HepG2 (cell line): Measurements from ENCODE around the gene SUDS3. TPM values are rescaled to one million over a fixed set of nuclear protein-coding genes. Genes with fewer than 3 reads are reported as not detected.

Experiments used
- ATAC-seq: fragments of 200-7000 bp; cut with Tn5 transposase; 3 replicates; pipeline ENCODE4 v1.9.1; 2020; ENCODE audit warnings: mild to moderate bottlenecking, moderate library complexity
- BruUV-seq: library from RNA; stranded (reverse); fragments of 400-500 nt; replicated peaks from 2 replicates; lab custom pipeline; 2021; lab: Mats Ljungman, UMichigan
- CTCF ChIA-PET: fragments of 300-600 bp; formaldehyde crosslinking; extraction: SDS; loops from one replicate; lab custom pipeline; 2021; ENCODE audit warnings: low total read pairs, inconsistent platforms, low intra/inter-chr PET ratio; lab: Yijun Ruan, JAX
- POLR2A ChIA-PET: fragments of 350-600 bp; sonication (Branson Sonifier 250); formaldehyde crosslinking; loops from one replicate; lab custom pipeline; 2020; ENCODE audit warnings: antibody characterized with exemption, inconsistent platforms; lab: Yijun Ruan, JAX
- DNase-seq: peaks from one replicate; pipeline ENCODE4 v3.0.0-alpha.2; 2015; ENCODE audit warnings: low spot score
- FAIRE-seq: peaks from 3 replicates; lab custom pipeline; 2011; peaks lifted over from hg19 to GRCh38; lab: Jason Lieb, UNC
- H2AFZ ChIP-seq: one replicate; pipeline ENCODE4 v1.6.1; 2011; ENCODE audit warnings: low read length, inconsistent platforms
- H3K27ac ChIP-seq: fragments of 300-600 bp; 3 replicates; pipeline ENCODE4 v1.8.0; 2011; ENCODE audit warnings: mixed run types, mild to moderate bottlenecking, mixed read lengths, low read length, inconsistent platforms; ENCODE audit not compliant: insufficient read depth; ENCODE audit errors: extremely low read length
- H3K27me3 ChIP-seq, 2 experiments: fragments of 200-600 bp in 1 of 2; 2 replicates in 1 of 2; 3 replicates in 1 of 2; pipeline versions ENCODE4 v1.6.0 to v1.8.0; 2011; ENCODE audit warnings: low read length in 2 of 2, mild to moderate bottlenecking in 2 of 2, moderate library complexity in 2 of 2, inconsistent platforms in 1 of 2; ENCODE audit not compliant: insufficient read depth in 2 of 2, control insufficient read depth in 1 of 2
- H3K36me3 ChIP-seq, 2 experiments: fragments of 200-600 bp in 1 of 2; replicated peaks in 1 of 2; 2 replicates in 1 of 2; 3 replicates in 1 of 2; pipeline versions ENCODE4 v1.5.1 to v1.8.0; 2011; ENCODE audit warnings: low read length in 2 of 2, inconsistent platforms in 1 of 2; ENCODE audit not compliant: insufficient read depth in 2 of 2, control insufficient read depth in 1 of 2
- H3K4me1 ChIP-seq: 2 replicates; pipeline ENCODE4 v1.5.1; 2012; ENCODE audit warnings: low read length, inconsistent platforms; ENCODE audit not compliant: insufficient read depth
- H3K4me2 ChIP-seq: 2 replicates; pipeline ENCODE4 v1.6.0; 2011; ENCODE audit warnings: low read depth, low read length, inconsistent platforms
- H3K4me3 ChIP-seq, 3 experiments: fragments of 200-600 bp in 1 of 3; sonication (generic), shearing (Covaris generic) in 1 of 3; replicated peaks in 1 of 3; 2 replicates each; pipeline ENCODE4 v1.5.1; 2011 to 2016; ENCODE audit warnings: low read length in 3 of 3, inconsistent platforms in 2 of 3, low read depth in 2 of 3, mild to moderate bottlenecking in 2 of 3, control low read depth in 1 of 3, mixed read lengths in 1 of 3; ENCODE audit not compliant: insufficient read depth in 1 of 3
- H3K79me2 ChIP-seq: one replicate; pipeline ENCODE4 v1.6.1; 2011; ENCODE audit warnings: low read length, inconsistent platforms; ENCODE audit not compliant: insufficient read depth
- H3K9ac ChIP-seq: 2 replicates; pipeline ENCODE4 v1.6.0; 2011; ENCODE audit warnings: mild to moderate bottlenecking, low read depth, low read length, inconsistent platforms; ENCODE audit not compliant: insufficient read depth
- H3K9me3 ChIP-seq: 2 replicates; pipeline ENCODE4 v1.5.1; 2012; ENCODE audit warnings: mild to moderate bottlenecking, low read length
- H4K20me1 ChIP-seq: 2 replicates; pipeline ENCODE4 v1.6.0; 2011; ENCODE audit warnings: inconsistent platforms, mild to moderate bottlenecking, low read length, moderate library complexity; ENCODE audit not compliant: insufficient read depth
- HOXA7 ChIP-seq: sonication (generic); formaldehyde crosslinking; IDR thresholded peaks from 2 replicates; pipeline ENCODE4 v1.8.1; 2022; ENCODE audit warnings: mild to moderate bottlenecking, missing genetic modification reagents, moderate library complexity
- IRX3 ChIP-seq: sonication (generic); formaldehyde crosslinking; IDR thresholded peaks from 2 replicates; pipeline ENCODE4 v1.8.1; 2023; ENCODE audit warnings: mild to moderate bottlenecking, low read depth, missing genetic modification reagents, borderline replicate concordance
- ISX ChIP-seq: sonication (generic); formaldehyde crosslinking; conservative IDR thresholded peaks from 2 replicates; pipeline ENCODE4 v1.5.0; 2020; ENCODE audit warnings: missing genetic modification reagents
- RFX1 ChIP-seq: fragments of 450-650 bp; IDR thresholded peaks from 2 replicates; pipeline ENCODE4 v1.6.1; 2017
- TAF15 ChIP-seq: fragments of 200-400 bp; formaldehyde crosslinking; IDR thresholded peaks from one replicate; pipeline ENCODE4 v1.6.1; 2018; ENCODE audit warnings: mild to moderate bottlenecking, low read depth, low read length; ENCODE audit not compliant: poor library complexity, severe bottlenecking
- ZBTB4 ChIP-seq: sonication (generic); formaldehyde crosslinking; IDR thresholded peaks from 2 replicates; pipeline ENCODE4 v1.4.0; 2020; ENCODE audit warnings: missing genetic modification reagents, mild to moderate bottlenecking, borderline replicate concordance
- ZNF383 ChIP-seq: sonication (generic); formaldehyde crosslinking; IDR thresholded peaks from 2 replicates; pipeline ENCODE4 v1.4.0; 2020; ENCODE audit warnings: missing genetic modification reagents, mild to moderate bottlenecking, borderline replicate concordance
- ZNF441 ChIP-seq: sonication (generic); formaldehyde crosslinking; IDR thresholded peaks from 2 replicates; pipeline ENCODE4 v1.7.0; 2021; ENCODE audit warnings: missing genetic modification reagents, borderline replicate concordance
- WGBS: methylation state at CpG from one replicate; pipeline ENCODE4 v1.1.6; 2017; ENCODE audit warnings: low lambda C conversion rate; 5-methylcytosine and 5-hydroxymethylcytosine counted together
- in situ Hi-C: cut with HindIII; loops from 2 replicates; pipeline ENCODE4 v1.10.0; 2017; ENCODE audit warnings: low pct_unique_long_range_greater_than_20kb; ENCODE audit not compliant: extremely low pct_ligation_motif_present
- intact Hi-C: fragments of 100-400 bp; cut with micrococcal nuclease; formaldehyde crosslinking; loops from one replicate; pipeline ENCODE4 v1.10.0; 2022; ENCODE audit not compliant: unreplicated experiment
- polyA plus RNA-seq, 8 experiments: library from polyadenylated mRNA; depleted of rRNA in 3 of 8; stranded (reverse) in 7 of 8; unstranded in 1 of 8; fragments of >200 nt; fragmentation: Illumina TruSeq in 4 of 8; extraction: Trizol in 4 of 8; gene quantifications; 2 replicates each; pipeline versions ENCODE4 v1.2.1 to v1.2.3, GENCODE V29; 2011 to 2016; ENCODE audit warnings: low read depth in 4 of 8, missing spikeins in 1 of 8, mixed read lengths in 1 of 8; ENCODE audit not compliant: insufficient read depth in 1 of 8
- total RNA-seq, 5 experiments: library from RNA; depleted of rRNA; stranded (reverse); fragments of >200 nt; fragmentation: Illumina TruSeq; extraction: Trizol; gene quantifications; 2 replicates each; pipeline ENCODE4 v1.2.3, GENCODE V29; 2016; ENCODE audit warnings: low read depth in 1 of 5
- TF ChIP-seq, protein P1 (sequence below): sonication (generic); formaldehyde crosslinking; IDR thresholded peaks from 2 replicates; pipeline ENCODE4 v1.4.0; 2020; ENCODE audit warnings: missing genetic modification reagents

SUDS3 gene
- total and polyA plus RNA-seq, 2 of the 13 experiments (the other 11 are each of a cell fraction or from before 2014, with no cell fraction given), result 20.2 to 33.1 TPM

DNA sequence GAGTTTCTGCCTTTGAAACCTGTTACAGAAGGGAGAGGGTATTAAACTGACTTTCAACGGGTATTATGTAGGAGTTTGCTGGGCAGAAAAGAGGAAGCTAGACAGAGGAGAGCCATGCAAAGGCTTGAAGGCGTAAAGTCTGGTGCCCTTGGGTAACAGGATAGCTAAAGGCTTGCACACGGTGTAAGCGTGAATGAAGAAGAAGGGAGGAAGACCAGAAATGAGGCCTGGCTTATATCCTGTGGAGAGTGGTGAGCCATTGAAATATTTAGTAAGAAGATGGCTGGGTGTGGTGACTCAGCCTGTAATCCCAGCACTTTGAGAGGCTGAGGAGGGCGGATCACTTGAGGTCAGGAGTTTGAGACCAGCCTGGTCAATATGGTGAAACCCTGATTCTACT is 22.6 kb downstream of the SUDS3 start:
- in situ Hi-C loops (no loop called here), intact Hi-C loops (no loop called here)
- no TSS peak for BruUV-seq
- TF ChIP-seq IRX3 (CRISPR knock-in tag) (no peak), RFX1 (no peak), HOXA7 (CRISPR knock-in tag) (no peak), TAF15 (no peak), ZNF383 (CRISPR knock-in tag) (no peak), ZNF441 (CRISPR knock-in tag) (no peak), ISX (CRISPR knock-in tag) (no peak), ZBTB4 (CRISPR knock-in tag) (no peak)
- TF ChIP-seq, protein P1, sequence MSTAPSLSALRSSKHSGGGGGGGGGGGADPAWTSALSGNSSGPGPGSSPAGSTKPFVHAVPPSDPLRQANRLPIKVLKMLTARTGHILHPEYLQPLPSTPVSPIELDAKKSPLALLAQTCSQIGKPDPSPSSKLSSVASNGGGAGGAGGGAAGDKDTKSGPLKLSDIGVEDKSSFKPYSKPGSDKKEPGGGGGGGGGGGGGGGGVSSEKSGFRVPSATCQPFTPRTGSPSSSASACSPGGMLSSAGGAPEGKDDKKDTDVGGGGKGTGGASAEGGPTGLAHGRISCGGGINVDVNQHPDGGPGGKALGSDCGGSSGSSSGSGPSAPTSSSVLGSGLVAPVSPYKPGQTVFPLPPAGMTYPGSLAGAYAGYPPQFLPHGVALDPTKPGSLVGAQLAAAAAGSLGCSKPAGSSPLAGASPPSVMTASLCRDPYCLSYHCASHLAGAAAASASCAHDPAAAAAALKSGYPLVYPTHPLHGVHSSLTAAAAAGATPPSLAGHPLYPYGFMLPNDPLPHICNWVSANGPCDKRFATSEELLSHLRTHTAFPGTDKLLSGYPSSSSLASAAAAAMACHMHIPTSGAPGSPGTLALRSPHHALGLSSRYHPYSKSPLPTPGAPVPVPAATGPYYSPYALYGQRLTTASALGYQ, result no peak
- H3K9ac ChIP-seq, result no peak overlapping the region
- peaks cover 15 to 76% of the 10 kb centered on the region in 2 experiments; a peak in 4 of 5 replicates for H3K36me3 ChIP-seq
- WGBS, result 97% methylated on average over 5 of the region's 5 CpGs
- no peak for DNase-seq
- H2AFZ ChIP-seq, result no peak overlapping the region
- no peak for ATAC-seq
- CTCF ChIA-PET, result no interaction called here
- no peaks in the 10 kb centered on the region for H3K9me3 ChIP-seq
- POLR2A ChIA-PET, result no interaction called here
- no peaks in the 10 kb centered on the region for H3K79me2 ChIP-seq
- FAIRE-seq, result no peak
- no peaks in the 10 kb centered on the region for H3K27me3 ChIP-seq
- H3K27ac ChIP-seq, result no peak overlapping the region
- no peak overlapping the region for H3K4me2 ChIP-seq
- H4K20me1 ChIP-seq, result no peaks in the 10 kb centered on the region
- H3K4me1 ChIP-seq, result no peaks in the 10 kb centered on the region
- no peak overlapping the region for H3K4me3 ChIP-seq
